Activated T-cell treated with anti-CD3 and anti-CD28 coated beads, Interleukin-2, amount 50 U/mL, for 48 hours (primary cell): ENCODE results near the gene ARHGAP12.
A peak's percentile ranks its signal among the peaks of the same experiment; 100 is the strongest.
"Not testable (repeated sequence)": the region's sequence is repeated elsewhere in the genome, so short reads cannot be mapped to it uniquely, and the experiment has no call there.

Experiments
- DNase-seq, 2 experiments: peaks; one replicate each; pipeline ENCODE4 v3.0.0-alpha.2; 2020

Gene ARHGAP12

DNA sequence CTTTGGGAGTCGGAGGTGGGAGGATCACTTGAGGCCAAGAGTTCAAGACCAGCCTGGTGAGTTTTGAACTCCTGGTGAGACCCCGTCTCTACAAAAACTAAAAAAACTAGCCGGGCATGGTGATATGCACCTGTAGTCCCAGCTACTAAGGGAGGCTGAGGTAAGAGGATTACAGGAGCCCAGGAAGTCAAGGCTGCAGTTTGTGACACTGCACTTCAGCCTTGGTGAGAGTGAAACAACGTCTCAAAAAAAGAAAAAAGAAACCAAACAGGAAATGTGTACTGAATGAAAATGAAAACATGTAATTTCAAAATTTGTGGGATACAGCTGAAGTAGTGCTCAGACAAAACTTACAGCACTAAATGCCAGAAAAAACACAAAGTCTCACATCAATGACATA, 7.6 kb downstream of the ARHGAP12 start:
- DNase-seq: peak; percentile 29 to 30

DNA sequence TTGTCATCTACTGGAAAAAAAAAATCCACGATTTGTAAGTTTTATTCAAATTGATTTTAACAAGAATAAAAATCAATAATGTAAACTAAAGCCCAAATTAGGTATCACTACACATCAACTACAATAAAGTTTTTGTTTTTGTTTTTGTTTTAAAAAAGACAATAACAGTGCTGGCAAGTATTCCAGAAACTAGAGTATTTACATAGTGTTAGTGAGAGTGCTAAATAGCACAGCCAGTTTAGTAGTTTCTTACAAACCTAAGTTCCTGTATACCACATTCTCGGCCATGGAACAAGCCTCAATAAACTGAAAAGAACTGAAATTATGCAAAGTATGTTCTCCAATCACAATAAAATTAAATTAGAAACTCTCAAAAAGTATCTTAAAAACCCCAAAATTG, 8.1 kb downstream of the ARHGAP12 start:
- no peak for DNase-seq

- no peak for DNase-seq
These were observed 9.8 kb downstream of the ARHGAP12 start for GRCh38 chr10:31918671-31919409.

DNA sequence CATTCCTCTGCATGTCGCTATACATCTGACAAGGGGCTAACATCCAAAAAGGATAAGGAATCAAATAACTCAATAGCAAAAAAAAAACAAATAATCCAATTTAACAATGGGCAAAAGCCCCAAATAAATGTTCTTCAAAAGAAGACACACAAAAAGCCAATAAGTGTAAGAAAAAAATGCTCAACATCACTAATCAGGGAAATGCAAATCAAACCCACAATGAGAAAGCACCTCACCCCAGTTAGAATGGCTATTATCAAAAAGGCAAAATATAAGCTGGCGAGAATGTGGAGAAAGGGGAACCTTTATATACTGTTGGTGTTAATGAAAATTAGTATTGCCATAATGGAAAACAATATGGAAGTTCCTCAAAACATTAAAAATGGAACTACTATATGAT, 14.3 kb downstream of the ARHGAP12 start:
- no peak for DNase-seq

- no peak for DNase-seq
These were observed 15.5 kb downstream of the ARHGAP12 start for GRCh38 chr10:31912898-31913850.

DNA sequence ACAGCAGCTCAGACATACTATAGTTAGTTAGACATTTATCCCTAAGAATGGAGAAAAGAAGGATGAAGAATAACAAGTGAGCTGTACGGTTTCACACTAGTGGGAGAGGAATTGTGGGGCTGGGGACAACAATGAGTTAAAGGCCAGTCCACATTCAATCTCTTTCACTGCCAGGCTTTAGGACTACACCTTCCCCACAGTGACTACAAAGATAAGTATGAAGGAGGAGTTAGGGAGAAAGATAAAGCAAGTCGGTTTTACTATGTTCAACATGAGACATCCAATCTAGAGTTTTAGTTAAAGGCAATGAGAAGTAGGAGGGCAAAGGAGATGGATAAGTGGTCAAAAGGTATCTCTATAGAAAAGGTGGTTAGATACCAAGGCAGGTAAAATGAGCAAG, 16.3 kb downstream of the ARHGAP12 start:
- DNase-seq: no peak

GRCh38 chr10:31910016-31910415, 18.6 kb downstream of the ARHGAP12 start:
- DNase-seq: no peak

GRCh38 chr10:31908157-31908556, 20.5 kb downstream of the ARHGAP12 start:
- no peak for DNase-seq

DNA sequence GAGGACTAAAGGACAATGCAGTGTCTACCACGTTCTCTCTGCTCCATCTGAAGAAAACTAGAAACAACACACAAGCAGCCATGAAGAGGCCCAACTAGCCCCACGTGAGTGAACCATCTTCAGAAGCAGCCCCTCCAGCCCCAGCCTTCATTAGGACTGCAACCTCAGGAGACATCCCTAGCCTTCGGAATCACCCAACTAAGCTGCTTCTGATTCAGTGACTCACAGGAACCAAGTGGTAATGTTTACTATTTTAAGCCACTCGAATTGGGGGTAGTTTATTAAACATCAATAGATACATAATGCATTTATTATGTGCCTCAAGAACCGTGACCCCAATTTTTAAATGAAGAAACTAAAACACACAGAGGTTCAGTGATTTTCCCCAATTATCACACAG, 22.6 kb downstream of the ARHGAP12 start:
- DNase-seq: no peak

- no peak for DNase-seq
These were observed 23.0 kb downstream of the ARHGAP12 start for GRCh38 chr10:31905586-31905985.

GRCh38 chr10:31902625-31903024, 26.0 kb downstream of the ARHGAP12 start:
- DNase-seq: no peak

GRCh38 chr10:31897506-31897905, 31.1 kb downstream of the ARHGAP12 start:
- DNase-seq: no peak

- no peak for DNase-seq
These were observed 31.7 kb downstream of the ARHGAP12 start for GRCh38 chr10:31896968-31897384.

- not testable (repeated sequence) for DNase-seq
These were observed 32.9 kb downstream of the ARHGAP12 start for GRCh38 chr10:31895722-31896121.

DNA sequence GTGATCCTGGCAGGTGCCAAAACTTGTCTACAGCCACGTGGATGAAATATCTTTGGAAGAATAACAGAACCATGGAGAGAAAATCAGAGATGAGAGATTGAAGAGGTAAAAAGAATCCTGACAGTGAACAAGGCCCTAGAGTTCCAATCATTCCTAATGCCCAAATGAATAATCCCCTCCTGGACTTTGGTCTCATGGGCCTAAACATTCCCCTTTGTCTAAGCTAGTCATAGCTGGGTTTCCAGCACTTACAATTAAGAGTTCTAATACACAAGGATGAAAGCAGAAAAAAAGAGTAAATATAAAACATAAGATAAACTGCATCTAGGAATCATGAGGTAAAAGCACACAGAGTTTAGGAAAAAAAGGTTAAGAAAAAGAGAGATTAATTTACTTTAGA, 40.2 kb downstream of the ARHGAP12 start:
- no peak for DNase-seq

GRCh38 chr10:31887850-31888249, 40.8 kb downstream of the ARHGAP12 start:
- DNase-seq: no peak

- DNase-seq: no peak
These were observed 41.7 kb downstream of the ARHGAP12 start for GRCh38 chr10:31886885-31887284.

- DNase-seq: no peak
These were observed 42.7 kb downstream of the ARHGAP12 start for GRCh38 chr10:31885971-31886370.

- no peak for DNase-seq
These were observed 44.2 kb downstream of the ARHGAP12 start for GRCh38 chr10:31884386-31884785.

DNA sequence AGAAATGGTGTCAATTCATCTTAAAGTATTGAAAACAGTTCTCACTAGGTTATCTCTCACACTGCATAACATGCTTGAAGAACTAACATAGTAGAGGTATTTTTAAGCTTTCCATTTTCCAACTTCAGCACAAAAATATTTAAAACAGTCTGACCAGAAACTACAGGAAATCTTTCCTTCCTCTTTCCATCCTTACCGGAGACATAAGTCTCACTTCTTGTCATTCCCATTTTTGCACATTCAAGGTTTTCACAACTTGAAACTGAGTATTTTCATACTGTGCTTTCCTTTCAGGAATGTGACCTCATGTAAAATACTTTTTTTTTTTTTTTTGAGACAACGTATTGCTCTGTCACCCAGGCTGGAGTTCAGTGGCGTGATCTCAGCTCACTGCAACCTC, 45.2 kb downstream of the ARHGAP12 start:
- no peak for DNase-seq

DNA sequence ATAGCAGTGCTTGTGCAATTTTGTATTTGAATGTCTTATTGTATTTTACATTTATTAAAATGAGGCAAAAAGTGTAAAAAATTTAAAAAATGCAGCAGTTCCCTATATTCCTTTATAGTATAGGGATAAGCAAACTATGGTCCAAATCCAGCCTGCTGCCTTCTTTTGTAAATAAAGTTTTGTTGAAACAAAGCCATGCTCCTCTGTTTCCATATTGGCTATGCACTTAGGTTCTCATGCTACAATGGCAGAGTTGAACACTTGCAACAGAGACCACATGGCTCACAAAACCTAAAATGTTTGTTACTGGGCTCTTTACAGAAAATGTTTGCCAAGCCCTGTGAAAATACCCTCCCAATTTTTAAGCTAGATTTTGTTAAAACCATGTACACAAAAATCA, 50.1 kb downstream of the ARHGAP12 start:
- DNase-seq: no peak

GRCh38 chr10:31876652-31877352, 51.8 kb downstream of the ARHGAP12 start:
- no peak for DNase-seq

- DNase-seq: no peak
These were observed 53.0 kb downstream of the ARHGAP12 start for GRCh38 chr10:31875608-31876007.
